C4-2B (cell line): ENCODE data around the gene HNRNPAB.

Experiments used
- H3K27ac ChIP-seq: fragments of 450-650 bp; 2 replicates; pipeline ENCODE4 v1.5.1; 2017
- ZFX ChIP-seq: fragments of 450-650 bp; IDR thresholded peaks from 2 replicates; pipeline ENCODE4 v1.6.1; 2017
- TF ChIP-seq, protein P1 (sequence below): fragments of 450-650 bp; conservative IDR thresholded peaks from 2 replicates; pipeline ENCODE4 v1.5.1; 2017; ENCODE audit warnings: mild to moderate bottlenecking

Gene HNRNPAB

GRCh38 chr5:178174456-178174855 lies 29.9 kb upstream of the HNRNPAB start:
- TF ChIP-seq ZFX, result no peak
- TF ChIP-seq, protein P1, sequence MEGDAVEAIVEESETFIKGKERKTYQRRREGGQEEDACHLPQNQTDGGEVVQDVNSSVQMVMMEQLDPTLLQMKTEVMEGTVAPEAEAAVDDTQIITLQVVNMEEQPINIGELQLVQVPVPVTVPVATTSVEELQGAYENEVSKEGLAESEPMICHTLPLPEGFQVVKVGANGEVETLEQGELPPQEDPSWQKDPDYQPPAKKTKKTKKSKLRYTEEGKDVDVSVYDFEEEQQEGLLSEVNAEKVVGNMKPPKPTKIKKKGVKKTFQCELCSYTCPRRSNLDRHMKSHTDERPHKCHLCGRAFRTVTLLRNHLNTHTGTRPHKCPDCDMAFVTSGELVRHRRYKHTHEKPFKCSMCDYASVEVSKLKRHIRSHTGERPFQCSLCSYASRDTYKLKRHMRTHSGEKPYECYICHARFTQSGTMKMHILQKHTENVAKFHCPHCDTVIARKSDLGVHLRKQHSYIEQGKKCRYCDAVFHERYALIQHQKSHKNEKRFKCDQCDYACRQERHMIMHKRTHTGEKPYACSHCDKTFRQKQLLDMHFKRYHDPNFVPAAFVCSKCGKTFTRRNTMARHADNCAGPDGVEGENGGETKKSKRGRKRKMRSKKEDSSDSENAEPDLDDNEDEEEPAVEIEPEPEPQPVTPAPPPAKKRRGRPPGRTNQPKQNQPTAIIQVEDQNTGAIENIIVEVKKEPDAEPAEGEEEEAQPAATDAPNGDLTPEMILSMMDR, result no peak
- H3K27ac ChIP-seq, result no peak overlapping the region

DNA sequence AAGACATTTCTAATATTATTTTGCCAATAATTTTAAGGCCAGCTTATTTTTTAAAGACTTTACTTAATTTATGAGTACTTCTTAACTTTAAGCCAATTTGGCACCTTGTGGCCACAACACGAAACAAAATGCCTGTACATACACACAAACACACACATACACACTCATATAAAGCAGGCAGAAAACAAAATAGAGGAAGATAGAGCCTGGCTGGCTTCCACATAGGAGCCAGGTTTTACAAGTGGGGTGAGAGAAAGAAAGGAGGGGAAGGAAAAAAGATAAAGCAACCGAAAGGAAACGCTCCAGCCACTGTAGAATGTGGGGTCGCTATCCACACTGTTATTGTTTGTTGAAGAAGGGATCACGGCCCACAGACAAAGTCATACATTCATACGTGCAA lies 27.5 kb upstream of the HNRNPAB start:
- no peak for TF ChIP-seq ZFX
- TF ChIP-seq, protein P1, result no peak
- no peak overlapping the region for H3K27ac ChIP-seq

DNA sequence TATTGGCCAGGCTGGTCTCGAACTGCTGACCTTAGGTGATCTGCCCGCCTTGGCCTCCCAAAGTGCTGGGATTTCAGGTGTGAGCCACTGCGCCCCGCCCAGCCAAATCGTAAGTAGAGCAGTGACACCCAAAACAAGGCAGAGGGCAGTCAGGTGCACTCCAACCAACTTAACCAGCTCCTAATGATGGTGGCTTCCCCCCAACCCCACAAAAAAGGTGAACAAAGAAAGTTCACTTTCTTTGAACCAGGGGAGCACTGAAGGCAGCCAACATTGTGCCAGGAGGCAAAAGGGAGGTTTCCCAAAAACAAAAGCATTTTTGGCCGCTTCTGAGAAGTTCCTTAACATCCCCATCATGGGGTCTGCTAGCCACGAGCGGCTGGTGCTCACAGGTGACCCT lies 26.8 kb upstream of the HNRNPAB start:
- no peak overlapping the region for H3K27ac ChIP-seq
- TF ChIP-seq, protein P1, result no peak
- no peak for TF ChIP-seq ZFX

- H3K27ac ChIP-seq, result no peak overlapping the region
- TF ChIP-seq ZFX, result no peak
- TF ChIP-seq, protein P1, result no peak
Measured at GRCh38 chr5:178180141-178180863, 24.0 kb upstream of the HNRNPAB start.

GRCh38 chr5:178182158-178182876 lies 22.0 kb upstream of the HNRNPAB start:
- TF ChIP-seq, protein P1, result no peak
- TF ChIP-seq ZFX, result no peak
- no peak overlapping the region for H3K27ac ChIP-seq

DNA sequence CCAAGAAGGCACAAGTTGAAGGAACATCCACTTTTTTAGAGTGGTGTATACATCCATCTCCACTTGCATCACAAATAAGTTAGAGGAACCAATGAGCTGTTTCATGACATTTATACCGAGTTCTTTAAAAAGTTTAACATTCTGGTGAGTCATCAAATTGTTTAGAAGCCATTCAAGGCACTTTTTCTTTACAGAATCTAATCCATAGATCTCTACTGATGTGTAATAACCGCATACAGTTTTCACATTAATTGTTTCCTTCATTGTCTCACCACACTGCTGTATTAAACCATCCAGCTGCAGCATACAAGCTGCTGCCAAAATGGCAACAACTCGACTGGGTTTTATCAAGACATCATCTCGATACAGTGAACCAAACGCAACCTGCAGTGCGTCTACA lies 17.9 kb upstream of the HNRNPAB start:
- TF ChIP-seq, protein P1, result no peak
- no peak for TF ChIP-seq ZFX
- H3K27ac ChIP-seq, result no peak overlapping the region

DNA sequence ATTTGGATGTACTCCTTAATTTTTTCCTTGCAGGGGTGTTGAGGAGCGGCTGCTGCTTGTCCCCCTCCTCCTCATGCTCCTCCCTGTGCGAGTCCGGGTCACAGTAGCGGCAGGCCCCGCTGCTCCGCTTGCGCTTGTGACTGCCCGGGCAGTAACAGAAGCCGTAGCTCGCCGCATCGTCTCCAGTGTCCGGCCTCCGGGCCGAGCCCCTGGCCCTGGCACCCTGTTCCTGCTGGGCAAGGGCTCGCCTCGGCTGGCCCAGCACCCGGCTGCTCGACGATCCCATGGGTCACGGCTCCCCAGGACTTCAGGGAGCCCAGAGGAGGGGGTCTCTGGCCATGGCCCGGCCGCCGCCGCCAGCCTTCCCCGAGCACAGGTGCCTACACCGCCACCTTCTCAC lies 17.3 kb upstream of the HNRNPAB start, which contains the start of gene GMCL2:
TSS of gene GMCL2 (minus strand) at position 358 of the 400 bp plus-strand sequence. CDS start at position 286, 72 bp downstream.
- no peak within 1 kb of the TSS for H3K27ac ChIP-seq
- TF ChIP-seq, protein P1, result no peak
- no peak for TF ChIP-seq ZFX
